GM19023 (cell line): ENCODE measurements around the gene SAMD4A.
A peak's percentile ranks its signal among the peaks of the same experiment; 100 is the strongest.
"Not testable (repeated sequence)": the region's sequence is repeated elsewhere in the genome, so short reads cannot be mapped to it uniquely, and the experiment has no call there.

ENCODE experiments used
- ATAC-seq: cut with Tn5 transposase; IDR thresholded peaks from one replicate; pipeline ENCODE4 v1.9.1; 2021; ENCODE audit warnings: mild to moderate bottlenecking, moderate library complexity; ENCODE audit not compliant: unreplicated experiment

SAMD4A gene

GRCh38 chr14:54722791-54723432 is 156.0 kb downstream of the SAMD4A start:
- no peak for ATAC-seq

- no peak for ATAC-seq
Observed at GRCh38 chr14:54724123-54724522, 157.2 kb downstream of the SAMD4A start.

- ATAC-seq: no peak
Observed at GRCh38 chr14:54724676-54725325, 157.9 kb downstream of the SAMD4A start.

DNA sequence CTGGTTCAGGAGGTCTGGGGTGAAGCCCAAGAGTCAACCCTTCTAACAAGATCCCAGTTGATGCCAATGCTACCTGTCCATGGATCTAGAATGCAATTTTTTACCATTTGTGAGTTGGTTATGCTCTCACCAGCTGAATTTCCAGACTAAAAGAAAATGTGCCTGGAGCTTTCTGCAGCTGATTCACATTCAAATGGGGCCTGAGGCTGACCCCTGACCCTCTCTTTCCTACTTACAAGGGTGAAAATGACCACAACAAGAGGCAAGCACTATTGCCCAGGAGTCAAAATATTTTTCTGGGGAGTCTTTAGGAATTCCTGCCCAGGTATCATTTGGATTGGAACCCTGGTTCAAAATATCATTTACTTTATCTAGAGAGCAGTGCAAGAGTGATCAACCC is 159.1 kb downstream of the SAMD4A start:
- no peak for ATAC-seq

DNA sequence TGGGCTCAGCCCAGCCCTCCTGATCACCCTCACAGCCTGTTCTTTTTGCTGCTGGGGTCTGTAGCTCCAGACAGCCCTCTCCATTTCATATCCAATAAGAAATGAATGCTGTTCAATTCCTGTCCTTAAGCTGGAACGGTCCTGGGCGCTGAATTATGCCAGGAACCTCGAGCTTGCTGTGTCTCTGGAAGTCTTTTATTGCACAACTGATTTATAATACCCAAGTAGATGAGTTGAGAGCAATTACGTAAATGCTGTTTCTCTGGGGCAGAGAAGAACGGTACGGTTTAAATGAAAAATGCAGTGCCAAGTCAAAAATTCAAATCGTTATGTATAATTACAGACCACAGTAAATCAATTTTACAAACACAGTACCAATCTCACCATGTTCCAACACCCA is 161.0 kb downstream of the SAMD4A start:
- ATAC-seq: no peak

DNA sequence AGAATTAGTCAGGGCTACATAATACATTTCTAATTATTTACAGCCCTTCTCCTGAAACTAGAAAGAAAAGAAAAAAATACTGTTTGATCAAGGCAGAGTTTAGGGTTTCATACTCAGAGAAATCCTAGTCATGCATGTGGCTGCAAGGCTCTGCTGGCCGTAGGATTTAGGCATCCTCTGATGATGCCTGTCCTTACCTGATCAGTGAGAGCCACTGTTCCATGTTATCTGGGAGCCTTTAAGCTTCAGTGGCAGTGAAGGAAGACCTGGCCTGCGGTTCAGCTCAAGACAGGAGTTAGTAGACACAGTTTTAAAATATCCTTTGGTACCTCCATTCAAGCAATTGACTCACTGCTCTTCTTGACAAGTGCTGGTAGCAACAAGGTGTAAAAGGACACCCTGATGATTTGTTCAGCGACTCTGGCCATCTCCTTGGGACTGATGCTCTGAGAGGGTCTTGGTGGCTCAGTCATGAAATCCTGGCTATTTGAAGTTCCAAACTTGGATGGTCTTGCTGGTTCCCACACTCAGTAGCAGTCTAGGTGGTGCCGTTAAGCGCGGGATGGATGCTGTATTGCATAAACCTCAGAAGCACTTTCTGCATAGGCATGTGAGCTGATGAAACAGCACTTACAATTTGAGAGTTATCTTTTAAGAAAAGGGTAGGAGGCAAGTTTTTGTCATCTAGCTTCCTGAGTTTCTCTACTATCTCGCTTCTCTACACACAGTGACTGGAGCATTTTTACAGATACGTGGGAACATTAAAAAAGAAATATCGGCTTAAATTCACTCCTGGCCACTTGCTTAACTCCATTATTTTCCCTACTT is 162.0 kb downstream of the SAMD4A start:
- no peak for ATAC-seq

- ATAC-seq: peak; percentile 95
Observed at GRCh38 chr14:54730156-54730961, 163.4 kb downstream of the SAMD4A start.

DNA sequence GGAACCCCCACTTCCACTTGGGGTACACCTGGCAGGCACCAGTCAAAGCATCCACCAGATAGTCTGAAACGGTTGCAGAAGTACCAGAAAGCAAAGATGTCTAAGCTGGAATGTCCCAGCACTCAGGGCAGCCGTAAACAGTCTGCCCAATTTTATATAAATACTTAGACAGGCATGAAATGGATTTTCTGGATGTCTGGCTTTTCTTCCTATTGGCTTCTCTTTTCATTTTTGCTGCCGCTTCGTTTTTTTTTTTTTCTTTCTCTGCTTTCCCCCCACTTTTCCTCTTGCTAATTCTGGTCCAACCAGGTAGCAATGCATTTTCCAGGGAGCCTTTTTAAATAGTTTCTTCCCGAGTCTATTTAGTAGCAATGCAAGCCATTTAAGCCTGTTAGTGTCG is 168.0 kb downstream of the SAMD4A start:
- no peak for ATAC-seq

DNA sequence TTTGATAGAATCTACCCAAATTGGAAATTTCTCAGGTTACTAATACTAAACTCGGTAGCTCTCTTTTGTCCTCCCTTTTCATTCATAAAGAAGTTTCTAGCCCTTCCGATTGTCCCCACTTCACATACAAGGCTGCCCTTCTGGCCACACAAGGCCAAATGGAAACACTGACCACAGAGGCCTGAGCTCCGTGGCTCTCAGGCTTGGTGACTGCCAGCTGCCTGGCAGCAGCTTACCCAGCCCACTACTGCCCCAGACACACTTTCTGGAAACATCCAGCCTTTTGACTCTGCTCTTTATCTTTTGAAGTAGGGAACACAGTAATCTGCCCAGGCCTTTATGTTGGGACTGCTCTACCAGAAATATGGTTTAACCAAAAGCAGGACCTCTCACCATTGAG is 168.5 kb downstream of the SAMD4A start:
- no peak for ATAC-seq

GRCh38 chr14:54737132-54737711 is 170.3 kb downstream of the SAMD4A start:
- ATAC-seq: no peak

- ATAC-seq: no peak
Observed at GRCh38 chr14:54738009-54738408, 171.1 kb downstream of the SAMD4A start.

DNA sequence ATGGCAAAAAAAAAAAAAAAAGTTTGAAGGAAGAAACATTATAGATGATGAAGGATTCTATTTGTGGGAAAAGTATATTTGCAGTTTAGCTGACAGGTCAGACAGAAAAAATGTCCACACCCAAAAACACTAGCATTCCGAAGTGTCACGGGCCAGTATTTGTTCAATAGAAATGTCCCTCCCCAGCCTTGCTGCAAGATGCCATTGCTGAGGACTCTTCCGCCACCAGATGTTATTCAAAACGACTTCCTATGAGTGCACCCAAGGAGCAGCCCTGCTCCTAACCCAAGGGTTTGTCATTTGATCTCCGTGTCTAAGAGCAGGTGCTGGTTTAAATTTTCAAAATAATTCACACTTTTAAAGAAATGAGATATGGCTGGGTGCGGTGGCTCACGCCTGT is 172.6 kb downstream of the SAMD4A start:
- no peak for ATAC-seq

DNA sequence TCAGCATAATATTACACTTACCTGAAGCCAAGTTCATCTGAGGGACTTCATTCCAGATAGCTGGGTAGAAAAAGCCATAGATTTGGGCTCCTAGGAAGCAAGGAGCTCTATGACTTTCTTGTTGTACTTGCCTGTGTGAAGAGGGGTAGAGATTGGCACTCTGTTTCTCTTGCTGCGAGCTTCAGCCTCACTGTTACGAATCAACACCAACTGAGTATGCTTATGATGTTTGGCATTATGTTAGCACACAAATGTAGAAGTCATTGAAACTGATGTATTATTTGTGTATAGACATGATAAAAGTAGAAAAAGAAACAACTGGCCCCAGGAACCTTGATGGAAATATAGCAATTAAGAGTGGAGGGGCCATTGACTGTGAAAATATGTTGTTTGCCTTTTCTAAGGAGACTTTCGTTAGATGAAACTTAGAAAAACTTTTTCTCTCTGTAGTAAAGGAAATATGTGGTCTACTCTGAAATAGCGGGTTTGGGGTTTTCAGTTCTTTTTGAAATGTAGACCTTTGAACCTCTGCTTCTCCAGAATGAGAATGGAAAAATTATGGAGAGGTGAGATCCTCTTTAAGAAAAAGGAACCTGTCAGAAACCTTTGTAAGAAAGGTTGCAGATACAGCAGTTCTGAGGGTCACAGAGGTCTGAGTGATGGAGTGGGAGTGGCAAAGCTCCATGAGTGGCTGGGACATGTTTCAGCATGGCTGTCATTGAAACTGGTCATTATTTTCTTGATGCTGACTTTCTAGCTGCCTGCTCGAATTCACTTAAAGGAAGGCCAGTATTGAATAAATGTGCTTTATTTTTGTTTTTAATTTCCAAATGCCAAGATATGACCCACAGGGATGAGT is 175.8 kb downstream of the SAMD4A start:
- ATAC-seq: no peak

- ATAC-seq: no peak
Observed at GRCh38 chr14:54743382-54743781, 176.5 kb downstream of the SAMD4A start.

DNA sequence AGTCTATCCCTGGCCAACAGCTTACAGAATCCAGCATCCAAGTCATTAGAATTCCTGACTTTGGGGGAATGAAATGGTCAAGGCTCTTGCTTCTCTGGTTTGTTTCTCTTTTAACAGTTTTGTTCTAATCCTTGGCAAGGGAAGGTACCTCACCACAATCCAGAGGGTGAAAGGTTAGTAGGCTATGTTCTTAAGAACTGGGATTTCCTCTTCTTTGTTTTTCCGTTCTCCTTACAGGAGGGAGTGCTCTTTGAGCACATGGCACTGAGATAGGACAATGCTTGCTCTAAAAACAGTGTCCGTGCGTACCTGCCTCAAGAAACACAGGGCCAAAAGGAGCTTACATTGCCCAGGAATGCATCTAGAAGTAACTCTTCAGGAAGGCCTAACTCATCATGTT is 179.1 kb downstream of the SAMD4A start:
- no peak for ATAC-seq

- ATAC-seq: no peak
Observed at GRCh38 chr14:54747616-54748015, 180.7 kb downstream of the SAMD4A start.

DNA sequence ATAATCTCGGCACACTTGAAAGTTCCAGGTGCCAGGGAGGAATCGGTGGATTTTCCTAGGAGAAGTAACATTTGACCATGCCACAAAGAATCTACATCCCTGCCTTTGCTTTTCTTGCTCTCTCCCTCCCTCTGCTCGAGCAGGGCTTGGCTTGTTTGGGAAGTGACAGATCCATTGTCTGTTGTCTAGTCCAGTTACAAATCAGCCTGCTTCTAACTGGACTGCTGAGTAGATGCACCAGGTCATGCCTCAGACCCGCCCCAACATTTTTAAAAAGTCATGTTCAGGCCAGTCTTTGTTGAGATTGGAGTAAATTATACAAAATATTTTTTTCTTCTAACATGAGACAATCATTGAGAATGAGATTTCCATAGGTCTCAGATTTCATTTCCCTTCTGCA is 182.3 kb downstream of the SAMD4A start:
- ATAC-seq: no peak

- no peak for ATAC-seq
Observed at GRCh38 chr14:54749727-54750126, 182.8 kb downstream of the SAMD4A start.

DNA sequence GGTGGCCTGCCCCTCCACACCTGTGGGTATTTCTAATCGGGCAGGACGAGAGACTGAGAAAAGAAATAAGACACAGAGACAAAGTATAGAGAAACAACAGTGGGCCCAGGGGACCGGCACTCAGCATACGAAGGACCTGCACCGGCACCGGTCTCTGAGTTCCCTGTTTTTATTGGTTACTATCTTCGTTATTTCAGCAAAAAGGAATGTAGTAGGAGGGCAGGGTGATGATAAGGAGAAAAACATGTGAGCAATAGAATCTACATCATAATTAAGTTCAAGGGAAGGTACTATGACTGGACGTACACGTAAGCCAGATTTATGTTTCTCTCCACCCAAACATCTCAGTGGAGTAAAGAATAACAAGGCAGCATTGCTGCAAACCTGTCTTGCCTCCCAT is 185.7 kb downstream of the SAMD4A start:
- not testable (repeated sequence) for ATAC-seq

GRCh38 chr14:54753396-54753795 is 186.5 kb downstream of the SAMD4A start:
- not testable (repeated sequence) for ATAC-seq
